ENCODE measurements around the gene GRK6. TPM values are rescaled to one million over a fixed set of nuclear protein-coding genes. Genes with fewer than 3 reads are reported as not detected.
A peak's percentile ranks its signal among the peaks of the same experiment; 100 is the strongest.

Gene GRK6
- total RNA-seq, 1 donor from 2014 or later: 20.6 TPM

- Histone ChIP-seq H3K27me3 (no peaks in the 10 kb centered on the region), H3K27ac (peak overlapping the region; percentile 96 to 99), H3K4me1 (peaks cover 34 to 70% of the 10 kb centered on the region in 2 donors), H3K9me3 (no peaks in the 10 kb centered on the region), H3K36me3 (peaks cover 66 to 81% of the 10 kb centered on the region in 2 donors), H3K4me3 (peak overlapping the region in 1 of 2 donors; percentile 92)
- TF ChIP-seq CTCF (IDR thresholded peaks at IDR 0.05): peak in 1 of 3 experiments; percentile 6
- intact Hi-C loops (cut with DNase I): no loop called here
- DNase-seq (ENCODE audit: low spot score in 2 of 2): no peak
Measured at GRCh38 chr5:177490311-177490991, 64.0 kb downstream of the GRK6 start.

- no peaks in the 10 kb centered on the region for H3K9me3 ChIP-seq
- TF ChIP-seq CTCF (IDR thresholded peaks at IDR 0.05): no peak
- peaks cover 66 to 79% of the 10 kb centered on the region in 2 donors for H3K36me3 ChIP-seq
- intact Hi-C loops (cut with DNase I): loop anchor here (1.0 kb wide), 1 partner anchor 10 kb away; no protein-coding TSS in a partner anchor
- H3K4me3 ChIP-seq: peak overlapping the region in 1 of 2 donors; percentile 92
- no peak for DNase-seq (ENCODE audit: low spot score in 2 of 2)
- peaks cover 36 to 68% of the 10 kb centered on the region in 2 donors for H3K4me1 ChIP-seq
- H3K27ac ChIP-seq: peak overlapping the region; percentile 96 to 99
- H3K27me3 ChIP-seq: no peaks in the 10 kb centered on the region
Measured at GRCh38 chr5:177490992-177491391, 64.5 kb downstream of the GRK6 start.

GRCh38 chr5:177491429-177491945, 65.0 kb downstream of the GRK6 start:
- H3K9me3 ChIP-seq: no peaks in the 10 kb centered on the region
- intact Hi-C loops (cut with DNase I): loop anchor here (1.0 kb wide), 1 partner anchor 10 kb away; no protein-coding TSS in a partner anchor
- no peak for DNase-seq (ENCODE audit: low spot score in 2 of 2)
- peak overlapping the region; percentile 96 to 99 for H3K27ac ChIP-seq
- peaks cover 39 to 72% of the 10 kb centered on the region in 2 donors for H3K4me1 ChIP-seq
- peak overlapping the region; percentile 5 to 92 for H3K4me3 ChIP-seq
- no peaks in the 10 kb centered on the region for H3K27me3 ChIP-seq
- H3K36me3 ChIP-seq: peaks cover 66 to 79% of the 10 kb centered on the region in 2 donors
- TF ChIP-seq CTCF (IDR thresholded peaks at IDR 0.05): peak; percentile 79 to 96 (median 91)

- no peaks in the 10 kb centered on the region for H3K27me3 ChIP-seq
- DNase-seq (ENCODE audit: low spot score in 2 of 2): no peak
- peaks cover 63 to 74% of the 10 kb centered on the region in 2 donors for H3K36me3 ChIP-seq
- TF ChIP-seq CTCF (IDR thresholded peaks at IDR 0.05): no peak
- H3K9me3 ChIP-seq: no peaks in the 10 kb centered on the region
- H3K4me3 ChIP-seq: peak overlapping the region; percentile 5 to 92
- intact Hi-C loops (cut with DNase I): loop anchor here (1.0 kb wide), 1 partner anchor 9 kb away; no protein-coding TSS in a partner anchor
- peak overlapping the region; percentile 96 to 99 for H3K27ac ChIP-seq
- peaks cover 39 to 70% of the 10 kb centered on the region in 2 donors for H3K4me1 ChIP-seq
Measured at GRCh38 chr5:177491983-177492746, 65.7 kb downstream of the GRK6 start.

Other genes starting within 250 kb of the GRK6 start
- gene RAB24, start 123.0 kb upstream of the GRK6 start, total RNA-seq: 68.8 TPM
- 376 TPM for gene PRELID1, start 122.9 kb upstream of the GRK6 start, total RNA-seq
- 13.5 TPM for gene MXD3, start 114.8 kb upstream of the GRK6 start, total RNA-seq
- gene LMAN2, start 75.0 kb upstream of the GRK6 start, total RNA-seq: 229 TPM
- 4.5 TPM for gene RGS14, start 68.8 kb upstream of the GRK6 start, total RNA-seq
- gene SLC34A1, start 42.2 kb upstream of the GRK6 start, total RNA-seq: not detected
- not detected for gene PFN3, start 26.0 kb upstream of the GRK6 start, total RNA-seq
- gene F12, start 17.1 kb upstream of the GRK6 start, total RNA-seq: not detected
- 18.1 TPM for gene PRR7, start 20.1 kb downstream of the GRK6 start, total RNA-seq
- gene DBN1, start 47.0 kb downstream of the GRK6 start, total RNA-seq: 151 TPM
- gene PDLIM7, start 70.9 kb downstream of the GRK6 start, total RNA-seq: 1,082 TPM
- gene DOK3, start 83.2 kb downstream of the GRK6 start, total RNA-seq: 0.32 TPM
- 117 TPM for gene DDX41, start 90.3 kb downstream of the GRK6 start, total RNA-seq
- gene FAM193B, start 127.9 kb downstream of the GRK6 start, total RNA-seq: 116 TPM
- 113 TPM for gene TMED9, start 165.5 kb downstream of the GRK6 start, total RNA-seq
- gene B4GALT7, start 173.5 kb downstream of the GRK6 start, total RNA-seq: 25.7 TPM

Data from ascending aorta (tissue), 2 donors.